Trophoblast cell (in vitro differentiated cells and primary cell): ENCODE results near the gene COG8.

ENCODE experiments used
- DNase-seq, 2 donors: peaks; one replicate each; pipeline ENCODE4 v3.0.0-alpha.2; 2016
- H2AFZ ChIP-seq: 2 replicates; pipeline ENCODE4 v1.6.1; 2013; ENCODE audit warnings: low read length, moderate library complexity, mild to moderate bottlenecking; ENCODE audit not compliant: insufficient read depth, poor library complexity
- H2AK5ac ChIP-seq: 2 replicates; pipeline ENCODE4 v1.6.1; 2013; ENCODE audit warnings: mild to moderate bottlenecking, low read length
- H2BK120ac ChIP-seq: 2 replicates; pipeline ENCODE4 v1.6.1; 2013; ENCODE audit warnings: low read length, mild to moderate bottlenecking, moderate library complexity; ENCODE audit not compliant: insufficient read depth, poor library complexity
- H2BK12ac ChIP-seq: 2 replicates; pipeline ENCODE4 v1.6.1; 2013; ENCODE audit warnings: mild to moderate bottlenecking, low read length, moderate library complexity
- H2BK5ac ChIP-seq: 2 replicates; pipeline ENCODE4 v1.6.1; 2013; ENCODE audit warnings: low read length, low read depth, moderate library complexity, mild to moderate bottlenecking; ENCODE audit not compliant: poor library complexity
- H3K14ac ChIP-seq: 2 replicates; pipeline ENCODE4 v1.6.1; 2013; ENCODE audit warnings: mild to moderate bottlenecking, low read length
- H3K18ac ChIP-seq: 2 replicates; pipeline ENCODE4 v1.6.1; 2013; ENCODE audit warnings: mild to moderate bottlenecking, low read length
- H3K23ac ChIP-seq: 2 replicates; pipeline ENCODE4 v1.6.1; 2013; ENCODE audit warnings: low read length
- H3K27ac ChIP-seq: 2 replicates; pipeline ENCODE4 v1.5.1; 2013; ENCODE audit warnings: low read depth, mild to moderate bottlenecking, inconsistent platforms, low read length, moderate library complexity
- H3K27me3 ChIP-seq: 2 replicates; pipeline ENCODE4 v1.6.1; 2013; ENCODE audit warnings: inconsistent platforms, mild to moderate bottlenecking, low read length, moderate library complexity; ENCODE audit not compliant: insufficient read depth
- H3K36me3 ChIP-seq, 2 experiments: 1 replicate in 1 of 2; 2 replicates in 1 of 2; pipeline ENCODE4 v1.6.1; 2013; ENCODE audit warnings: low read length in 2 of 2, mild to moderate bottlenecking in 2 of 2, moderate library complexity in 1 of 2; ENCODE audit not compliant: insufficient read depth in 2 of 2, control insufficient read depth in 1 of 2
- H3K4ac ChIP-seq: 2 replicates; pipeline ENCODE4 v1.6.1; 2013; ENCODE audit warnings: low read depth, mild to moderate bottlenecking, low read length, moderate library complexity
- H3K4me1 ChIP-seq, 2 experiments: 1 replicate in 1 of 2; 2 replicates in 1 of 2; pipeline ENCODE4 v1.6.1; 2013; ENCODE audit warnings: low read length in 2 of 2, mild to moderate bottlenecking in 2 of 2, moderate library complexity in 1 of 2; ENCODE audit not compliant: insufficient read depth in 2 of 2, control insufficient read depth in 1 of 2
- H3K4me2 ChIP-seq: 2 replicates; pipeline ENCODE4 v1.6.1; 2013; ENCODE audit warnings: inconsistent platforms, mild to moderate bottlenecking, low read length, moderate library complexity
- H3K4me3 ChIP-seq: 2 replicates; pipeline ENCODE4 v1.5.1; 2013; ENCODE audit warnings: mild to moderate bottlenecking, low read depth, low read length, inconsistent platforms
- H3K79me1 ChIP-seq: one replicate; pipeline ENCODE4 v1.6.1; 2013; ENCODE audit warnings: low read length
- H3K79me2 ChIP-seq: 2 replicates; pipeline ENCODE4 v1.6.1; 2013; ENCODE audit warnings: low read length, mild to moderate bottlenecking; ENCODE audit not compliant: control insufficient read depth, insufficient read depth, poor library complexity
- H3K9ac ChIP-seq: 2 replicates; pipeline ENCODE4 v1.6.1; 2013; ENCODE audit warnings: mild to moderate bottlenecking, low read length
- H3K9me3 ChIP-seq: 2 replicates; pipeline ENCODE4 v1.6.1; 2013; ENCODE audit warnings: low read depth, mild to moderate bottlenecking, control low read depth, inconsistent platforms, low read length; ENCODE audit not compliant: insufficient read depth
- H4K12ac ChIP-seq: 2 replicates; pipeline ENCODE4 v1.6.1; 2013; ENCODE audit warnings: low read depth, mild to moderate bottlenecking, low read length, moderate library complexity
- H4K8ac ChIP-seq: 2 replicates; pipeline ENCODE4 v1.6.1; 2013; ENCODE audit warnings: low read depth, mild to moderate bottlenecking, low read length, moderate library complexity
- H4K91ac ChIP-seq: one replicate; pipeline ENCODE4 v1.6.1; 2013; ENCODE audit warnings: low read depth, mild to moderate bottlenecking, low read length, moderate library complexity
- WGBS: extraction: QIAGEN DNeasy Blood & Tissue Kit; methylation state at CpG from one replicate; pipeline ENCODE4 v1.1.7; 2013; ENCODE audit warnings: missing lambda C conversion rate; ENCODE audit not compliant: insufficient read length, insufficient coverage; ENCODE audit errors: extremely low coverage; 5-methylcytosine and 5-hydroxymethylcytosine counted together

Gene COG8

GRCh38 chr16:69373019-69373418 is 33.7 kb upstream of the COG8 start:
- H2BK120ac ChIP-seq: no peak overlapping the region
- no peak overlapping the region for H3K23ac ChIP-seq
- H3K9me3 ChIP-seq: no peaks in the 10 kb centered on the region
- no peak for DNase-seq
- no peak overlapping the region for H3K27ac ChIP-seq
- H4K12ac ChIP-seq: no peak overlapping the region
- H2BK12ac ChIP-seq: no peak overlapping the region
- no peak overlapping the region for H3K4ac ChIP-seq
- no peak overlapping the region for H2AK5ac ChIP-seq
- H3K4me1 ChIP-seq: no peaks in the 10 kb centered on the region
- H3K36me3 ChIP-seq: peaks cover 21 to 25% of the 10 kb centered on the region in 2 experiments
- H3K27me3 ChIP-seq: no peaks in the 10 kb centered on the region
- H2BK5ac ChIP-seq: no peak overlapping the region
- H3K79me2 ChIP-seq: no peaks in the 10 kb centered on the region
- H3K4me3 ChIP-seq: no peak overlapping the region
- no peak overlapping the region for H4K91ac ChIP-seq
- no peak overlapping the region for H3K9ac ChIP-seq
- H4K8ac ChIP-seq: no peak overlapping the region
- no peak overlapping the region for H3K4me2 ChIP-seq
- no peak overlapping the region for H3K18ac ChIP-seq
- no peak overlapping the region for H3K14ac ChIP-seq
- WGBS: no CpG with 5 or more reads among the region's 1 CpG
- H3K79me1 ChIP-seq: no peaks in the 10 kb centered on the region
- no peak overlapping the region for H2AFZ ChIP-seq

- Histone ChIP-seq H3K4me1 (no peaks in the 10 kb centered on the region), H3K23ac (no peak overlapping the region), H3K9me3 (no peaks in the 10 kb centered on the region), H3K36me3 (peaks cover 25 to 37% of the 10 kb centered on the region in 2 experiments), H2AK5ac (no peak overlapping the region), H3K79me1 (no peaks in the 10 kb centered on the region), H3K18ac (no peak overlapping the region), H3K4me3 (no peak overlapping the region), H2BK12ac (no peak overlapping the region), H3K27ac (no peak overlapping the region), H4K91ac (no peak overlapping the region), H4K8ac (no peak overlapping the region), H3K79me2 (no peaks in the 10 kb centered on the region), H4K12ac (no peak overlapping the region), H3K27me3 (no peaks in the 10 kb centered on the region), H3K4me2 (no peak overlapping the region), H3K9ac (no peak overlapping the region), H2BK120ac (no peak overlapping the region), H2AFZ (no peak overlapping the region), H3K14ac (no peak overlapping the region), H2BK5ac (no peak overlapping the region), H3K4ac (no peak overlapping the region)
- no CpG with 5 or more reads among the region's 2 CpGs for WGBS
- DNase-seq: no peak
These were observed 32.2 kb upstream of the COG8 start for GRCh38 chr16:69371564-69371963.

DNA sequence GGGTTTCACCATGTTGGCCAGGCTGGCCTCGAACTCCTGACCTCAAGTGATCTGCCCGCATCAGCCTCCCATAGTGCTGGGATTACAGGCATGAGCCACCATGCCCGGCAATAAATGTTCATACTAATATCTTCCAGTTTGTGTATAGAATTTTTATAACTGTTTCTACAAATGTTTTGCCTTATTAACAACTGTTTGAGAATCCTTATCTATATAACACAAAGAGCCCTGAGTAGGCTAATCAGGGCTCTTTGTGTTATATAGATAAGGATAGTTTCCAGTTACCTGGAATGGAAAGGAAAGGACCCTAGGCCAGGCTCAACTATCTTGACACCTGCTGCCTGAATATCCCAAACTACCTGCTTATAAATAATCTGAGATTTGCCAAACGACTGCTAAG is 29.5 kb upstream of the COG8 start:
- Histone ChIP-seq H3K4me2 (no peak overlapping the region), H3K4me1 (no peaks in the 10 kb centered on the region), H2BK12ac (no peak overlapping the region), H3K27ac (no peak overlapping the region), H2AFZ (no peak overlapping the region), H3K79me2 (no peaks in the 10 kb centered on the region), H2AK5ac (no peak overlapping the region), H2BK120ac (no peak overlapping the region), H2BK5ac (no peak overlapping the region), H3K18ac (no peak overlapping the region), H3K9me3 (no peaks in the 10 kb centered on the region), H3K4ac (no peak overlapping the region), H4K8ac (no peak overlapping the region), H3K36me3 (peaks cover 29 to 55% of the 10 kb centered on the region in 2 experiments), H3K79me1 (no peaks in the 10 kb centered on the region), H3K14ac (no peak overlapping the region), H3K23ac (no peak overlapping the region), H3K9ac (no peak overlapping the region), H3K27me3 (no peaks in the 10 kb centered on the region), H4K91ac (no peak overlapping the region), H3K4me3 (no peak overlapping the region), H4K12ac (no peak overlapping the region)
- WGBS: no CpG with 5 or more reads among the region's 4 CpGs
- DNase-seq: no peak

DNA sequence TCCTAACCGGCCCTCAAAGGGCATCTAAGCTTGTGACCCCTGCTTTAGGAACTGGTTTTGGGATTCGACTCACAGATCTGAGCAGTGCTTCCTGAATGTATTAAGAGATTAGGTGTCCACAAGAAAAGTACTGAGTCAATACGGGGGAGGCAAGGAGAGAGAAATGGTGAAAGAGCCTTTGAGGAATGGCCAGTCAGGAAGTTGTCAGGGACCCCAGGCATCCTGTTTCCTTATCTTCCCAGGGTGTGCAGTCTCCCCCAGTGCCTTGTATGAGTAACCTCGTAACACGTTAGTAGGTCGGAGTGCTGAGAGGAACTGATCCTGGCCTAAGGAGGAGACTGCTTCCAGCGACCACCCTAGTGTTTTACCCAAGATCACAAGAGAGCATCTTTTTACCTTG is 28.6 kb upstream of the COG8 start:
- Histone ChIP-seq H3K4ac (no peak overlapping the region), H3K9me3 (no peaks in the 10 kb centered on the region), H2AK5ac (no peak overlapping the region), H3K4me2 (no peak overlapping the region), H2BK12ac (no peak overlapping the region), H3K27ac (no peak overlapping the region), H4K91ac (no peak overlapping the region), H4K8ac (no peak overlapping the region), H3K27me3 (no peaks in the 10 kb centered on the region), H3K79me2 (no peaks in the 10 kb centered on the region), H3K9ac (no peak overlapping the region), H3K23ac (no peak overlapping the region), H2AFZ (no peak overlapping the region), H3K4me1 (no peaks in the 10 kb centered on the region), H4K12ac (no peak overlapping the region), H2BK5ac (no peak overlapping the region), H3K14ac (no peak overlapping the region), H3K18ac (no peak overlapping the region), H3K4me3 (no peak overlapping the region), H3K36me3 (peaks cover 26 to 54% of the 10 kb centered on the region in 2 experiments), H2BK120ac (no peak overlapping the region), H3K79me1 (no peaks in the 10 kb centered on the region)
- DNase-seq: no peak
- WGBS: no CpG with 5 or more reads among the region's 7 CpGs
